GM18868 (cell line): ENCODE data around the gene THSD4.
"Not testable (repeated sequence)": the region's sequence is repeated elsewhere in the genome, so short reads cannot be mapped to it uniquely, and the experiment has no call there.

Experiments
- ATAC-seq: cut with Tn5 transposase; IDR thresholded peaks from one replicate; pipeline ENCODE4 v1.9.1; 2021; ENCODE audit warnings: mild to moderate bottlenecking, moderate library complexity; ENCODE audit not compliant: unreplicated experiment

THSD4 gene

GRCh38 chr15:71252044-71252739, 136.9 kb downstream of the THSD4 start:
- no peak for ATAC-seq

- no peak for ATAC-seq
Observed at GRCh38 chr15:71252740-71253047, 137.4 kb downstream of the THSD4 start.

GRCh38 chr15:71254491-71254890, 139.2 kb downstream of the THSD4 start:
- no peak for ATAC-seq

DNA sequence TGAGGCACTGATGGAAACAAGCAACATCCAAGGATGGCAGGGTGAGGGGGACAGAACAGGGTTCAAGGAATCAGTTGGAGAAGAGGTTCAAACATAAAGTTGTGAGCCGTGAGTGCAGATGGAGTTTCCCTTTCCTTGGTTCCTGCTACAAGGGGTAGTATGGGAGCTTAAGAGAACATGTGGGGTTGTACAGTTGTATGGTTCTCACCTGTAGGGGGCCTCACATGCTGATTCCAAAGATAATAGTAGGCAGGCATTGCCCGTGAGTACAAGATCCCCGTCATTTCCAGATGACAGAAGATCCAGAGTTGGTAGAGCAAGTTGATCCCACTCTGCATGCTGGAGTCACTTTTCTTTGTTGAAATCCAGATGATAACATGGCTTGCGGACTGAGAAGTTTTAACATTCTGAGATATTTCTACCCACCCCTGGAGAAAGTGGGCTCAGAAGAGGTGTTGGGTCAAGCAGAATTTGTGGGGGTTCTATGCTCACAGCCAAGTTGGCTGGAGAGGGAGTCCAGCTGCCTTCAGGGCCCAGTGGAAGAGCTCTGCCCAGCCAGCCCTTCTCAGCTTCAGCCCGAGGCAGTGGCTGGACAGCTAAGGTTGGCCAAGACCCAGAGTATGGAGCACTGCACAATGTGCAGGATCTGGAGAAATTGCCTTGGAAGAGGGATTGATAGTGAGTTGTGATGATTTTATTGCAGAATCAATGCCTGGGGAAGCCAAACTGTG, 141.8 kb downstream of the THSD4 start:
- no peak for ATAC-seq

GRCh38 chr15:71259866-71260265, 144.6 kb downstream of the THSD4 start:
- no peak for ATAC-seq

- ATAC-seq = no peak
Observed at GRCh38 chr15:71261418-71261817, 146.1 kb downstream of the THSD4 start.

GRCh38 chr15:71261909-71262308, 146.6 kb downstream of the THSD4 start:
- ATAC-seq = no peak

GRCh38 chr15:71262599-71262998, 147.3 kb downstream of the THSD4 start:
- ATAC-seq = no peak

DNA sequence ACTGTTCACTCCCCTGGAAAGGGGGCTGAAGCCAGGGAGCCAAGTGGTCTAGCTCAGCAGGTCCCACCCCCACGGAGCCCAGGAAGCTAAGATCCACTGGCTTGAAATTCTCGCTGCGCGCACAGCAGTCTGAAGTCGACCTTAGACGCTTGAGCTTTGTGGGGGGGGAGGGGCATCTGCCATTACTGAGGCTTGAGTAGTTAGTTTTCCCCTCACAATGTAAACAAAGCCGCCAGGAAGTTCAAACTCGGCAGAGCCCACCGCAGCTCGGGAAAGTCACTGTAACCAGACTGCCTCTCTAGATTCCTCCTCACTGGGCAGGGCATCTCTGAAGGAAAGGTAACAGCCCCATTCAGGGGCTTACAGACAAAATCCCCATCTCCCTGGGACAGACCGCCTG, 150.3 kb downstream of the THSD4 start:
- ATAC-seq = not testable (repeated sequence)

DNA sequence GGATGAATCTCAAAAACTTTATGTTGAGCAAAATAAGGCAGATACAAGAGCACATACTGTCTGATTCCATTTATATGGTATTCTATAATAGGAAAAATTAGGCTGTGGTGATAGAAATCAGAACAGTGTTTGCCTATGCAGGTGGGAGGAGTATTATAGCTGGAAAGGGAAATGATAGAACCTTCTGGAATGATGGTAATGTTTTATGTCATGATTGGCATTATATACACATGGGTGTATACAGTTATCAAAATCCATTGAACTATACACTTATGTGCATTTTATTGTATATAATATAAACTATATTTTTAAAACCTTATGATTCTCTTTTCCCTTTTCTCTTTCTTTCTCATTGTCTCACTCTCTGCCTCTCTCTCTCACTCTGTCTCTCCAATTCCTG, 156.1 kb downstream of the THSD4 start:
- no peak for ATAC-seq

- ATAC-seq = no peak
Observed at GRCh38 chr15:71272932-71273331, 157.7 kb downstream of the THSD4 start.

GRCh38 chr15:71273731-71274447, 158.6 kb downstream of the THSD4 start:
- ATAC-seq = no peak

GRCh38 chr15:71274448-71274798, 159.2 kb downstream of the THSD4 start:
- no peak for ATAC-seq

DNA sequence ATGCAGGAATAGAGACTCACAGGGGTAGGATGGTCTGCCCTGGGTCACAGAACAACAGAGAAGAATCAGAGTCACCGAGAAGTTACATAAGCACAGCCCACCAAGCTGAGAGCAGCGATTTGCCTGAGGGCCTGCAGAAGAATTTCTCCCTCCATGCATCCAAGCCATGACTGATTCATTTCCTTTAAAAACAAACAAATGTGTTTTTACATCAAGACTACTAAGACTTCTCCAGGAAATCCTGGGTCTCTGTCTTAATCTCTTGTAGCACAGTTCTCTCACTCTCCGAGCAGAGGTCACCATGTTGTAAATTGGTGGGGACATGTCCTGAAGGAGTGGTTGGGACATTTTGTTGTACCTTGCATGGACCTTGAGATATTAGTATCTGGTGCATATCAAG, 159.8 kb downstream of the THSD4 start:
- ATAC-seq = no peak

GRCh38 chr15:71275566-71276335, 160.5 kb downstream of the THSD4 start:
- ATAC-seq = no peak

- ATAC-seq = no peak
Observed at GRCh38 chr15:71276336-71276665, 161.0 kb downstream of the THSD4 start.

DNA sequence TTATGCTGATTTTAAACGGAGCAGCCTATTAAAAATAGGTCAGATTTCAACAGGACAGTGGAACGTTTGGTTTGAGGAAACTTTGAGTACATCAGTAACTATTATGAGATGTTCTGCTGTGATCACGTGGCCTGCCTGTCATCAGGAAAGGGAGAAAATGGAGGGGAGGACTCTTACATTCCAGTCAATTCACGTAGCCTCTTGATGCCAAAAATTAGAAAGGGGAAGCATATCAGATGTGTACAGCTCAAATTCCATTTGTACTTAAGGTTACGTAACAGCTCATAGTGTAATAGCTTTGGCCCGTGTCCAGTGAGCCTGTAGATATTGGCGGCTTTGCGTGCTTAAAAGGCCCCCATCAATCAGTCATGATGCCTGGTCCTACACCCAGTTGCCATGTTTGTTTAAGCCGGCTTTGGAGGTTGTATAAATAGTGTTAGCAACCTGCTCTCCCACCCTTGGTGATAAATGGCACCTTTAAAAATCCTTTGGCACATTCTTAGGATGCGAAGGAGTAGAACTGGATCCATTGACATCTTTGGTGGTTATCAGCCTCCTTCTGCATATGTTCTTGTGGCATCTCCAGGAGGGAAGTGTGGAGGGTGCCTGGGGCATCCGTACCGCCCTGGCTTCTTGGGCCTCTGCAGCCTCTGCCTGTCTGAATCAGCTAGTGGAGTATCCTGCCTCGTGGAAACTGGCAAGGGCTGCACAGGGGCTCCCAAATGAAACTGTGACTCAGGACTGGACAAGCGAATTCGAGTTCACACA, 163.9 kb downstream of the THSD4 start:
- ATAC-seq = no peak

DNA sequence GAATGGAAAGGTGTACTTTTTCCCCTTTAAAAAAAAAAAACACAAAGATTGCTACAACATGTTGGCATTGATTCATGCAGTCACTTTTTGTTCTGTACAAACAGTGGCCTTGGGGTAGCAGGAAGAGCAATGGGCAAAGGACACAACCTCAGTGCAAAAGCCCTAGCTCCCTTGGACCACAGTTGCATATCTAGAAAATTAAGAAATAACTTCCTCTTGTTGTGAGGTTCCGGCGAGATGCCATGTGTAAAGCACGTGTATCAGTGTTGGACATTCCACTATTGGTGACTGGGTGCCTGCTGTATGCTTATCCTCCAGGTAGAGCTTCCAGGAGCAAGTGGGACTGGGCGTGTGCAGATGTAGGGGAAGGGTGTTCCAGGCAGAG, 164.5 kb downstream of the THSD4 start:
- ATAC-seq = no peak

DNA sequence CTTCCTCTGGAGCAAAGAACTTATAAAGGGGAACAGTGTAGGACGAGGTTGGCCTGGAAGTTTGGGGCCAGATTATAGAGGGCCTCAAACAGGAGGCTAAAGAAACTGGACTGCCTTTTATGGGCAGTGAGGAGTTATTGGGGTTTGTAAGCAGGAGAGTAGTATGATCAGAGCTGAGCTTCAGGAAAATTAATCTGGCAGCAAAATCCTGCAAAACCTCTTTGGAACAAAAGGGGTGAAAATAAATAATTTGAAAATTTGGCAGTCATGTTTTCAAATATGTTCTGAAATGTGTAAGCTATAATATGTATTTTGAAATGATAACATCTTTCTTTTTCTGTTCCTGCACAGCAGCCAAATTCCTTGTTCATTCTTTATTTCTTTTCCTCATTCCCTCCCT, 164.9 kb downstream of the THSD4 start:
- no peak for ATAC-seq

DNA sequence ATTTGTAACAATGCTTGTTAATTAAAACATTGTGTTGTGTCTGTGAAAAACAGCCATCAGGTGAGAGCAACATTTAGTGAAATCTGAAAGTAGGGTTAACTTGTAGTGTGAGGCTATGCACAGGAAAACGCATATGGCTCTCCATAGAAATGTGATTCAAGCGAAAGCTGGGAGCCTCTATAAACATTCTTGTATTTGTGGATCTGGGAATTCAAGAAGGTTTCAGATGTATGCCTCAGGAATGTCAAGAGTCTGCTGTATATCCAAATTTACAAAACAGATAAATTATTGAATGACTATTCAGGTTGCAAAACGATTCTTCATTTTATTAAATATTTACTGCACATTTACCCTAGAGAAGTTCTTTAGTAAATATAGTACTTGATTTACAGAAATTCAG, 166.0 kb downstream of the THSD4 start:
- ATAC-seq = no peak

- ATAC-seq = no peak
Observed at GRCh38 chr15:71282076-71282475, 166.8 kb downstream of the THSD4 start.
